NCI-H446 treated with DMSO at 0.1 percent for 48 hours (cell line): Measurements from ENCODE around the gene RSPH6A.
"Not testable (repeated sequence)": the region's sequence is repeated elsewhere in the genome, so short reads cannot be mapped to it uniquely, and the experiment has no call there.

Experiments used
- DNase-seq: peaks from one replicate; lab custom pipeline; 2025; lab: John Stamatoyannopoulos, UW

Gene RSPH6A

DNA sequence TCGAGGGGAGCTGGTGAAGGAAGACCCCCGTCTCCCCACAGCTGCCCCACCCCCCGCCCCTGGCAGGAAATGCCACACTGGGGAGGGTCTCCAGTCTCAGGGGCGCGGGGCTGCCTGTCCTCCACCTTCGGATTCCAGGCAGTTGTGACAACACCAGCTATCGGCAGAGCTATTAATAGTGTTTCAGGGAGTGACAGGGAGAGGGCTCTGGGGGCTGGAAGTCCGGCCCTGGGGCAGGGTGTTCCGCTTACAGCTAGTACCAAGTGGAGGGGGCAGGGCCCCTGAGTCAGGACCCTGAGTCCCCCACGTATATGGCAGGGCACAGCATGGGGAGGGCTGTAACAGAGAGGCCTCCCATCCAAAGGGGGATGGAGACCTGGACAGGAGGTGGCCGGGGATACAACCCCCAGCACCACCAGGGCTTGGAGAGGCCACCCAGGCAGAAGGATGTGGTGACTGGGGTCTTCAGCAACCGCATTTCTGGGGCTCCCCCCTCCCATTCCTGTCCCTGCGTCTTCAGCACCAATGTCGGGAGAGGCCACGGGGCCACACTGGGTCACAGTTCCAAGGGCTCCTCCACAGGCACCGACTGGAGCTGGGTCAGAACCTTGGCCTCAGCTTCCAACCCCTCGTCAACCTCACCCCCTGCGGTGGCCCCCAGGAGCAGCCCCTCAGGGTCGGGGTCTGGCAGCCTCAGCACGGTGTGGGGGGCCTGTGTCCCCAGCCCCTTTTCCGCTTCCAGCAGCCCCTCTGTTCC, 50.0 kb downstream of the RSPH6A start:
- no peak for DNase-seq

DNA sequence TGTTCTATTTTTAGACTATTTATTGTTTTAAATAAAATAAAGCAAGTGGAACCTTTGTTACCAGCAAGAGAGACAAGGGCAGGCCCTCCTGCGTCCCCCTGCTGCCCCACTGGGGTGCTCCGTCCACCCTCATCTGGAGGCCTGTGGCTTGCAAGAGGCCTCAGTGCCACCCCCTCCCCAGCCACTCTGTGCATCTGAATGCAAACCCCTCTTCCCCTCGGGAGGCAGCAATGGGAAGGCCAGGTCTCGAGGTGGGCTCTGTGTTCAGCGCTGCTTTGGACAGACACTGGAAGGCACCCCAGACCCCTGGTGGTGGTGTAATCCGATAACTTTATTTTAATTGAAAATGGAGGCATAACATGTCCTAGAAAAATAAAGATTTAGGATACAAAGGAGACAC, 50.6 kb downstream of the RSPH6A start:
- no peak for DNase-seq

DNA sequence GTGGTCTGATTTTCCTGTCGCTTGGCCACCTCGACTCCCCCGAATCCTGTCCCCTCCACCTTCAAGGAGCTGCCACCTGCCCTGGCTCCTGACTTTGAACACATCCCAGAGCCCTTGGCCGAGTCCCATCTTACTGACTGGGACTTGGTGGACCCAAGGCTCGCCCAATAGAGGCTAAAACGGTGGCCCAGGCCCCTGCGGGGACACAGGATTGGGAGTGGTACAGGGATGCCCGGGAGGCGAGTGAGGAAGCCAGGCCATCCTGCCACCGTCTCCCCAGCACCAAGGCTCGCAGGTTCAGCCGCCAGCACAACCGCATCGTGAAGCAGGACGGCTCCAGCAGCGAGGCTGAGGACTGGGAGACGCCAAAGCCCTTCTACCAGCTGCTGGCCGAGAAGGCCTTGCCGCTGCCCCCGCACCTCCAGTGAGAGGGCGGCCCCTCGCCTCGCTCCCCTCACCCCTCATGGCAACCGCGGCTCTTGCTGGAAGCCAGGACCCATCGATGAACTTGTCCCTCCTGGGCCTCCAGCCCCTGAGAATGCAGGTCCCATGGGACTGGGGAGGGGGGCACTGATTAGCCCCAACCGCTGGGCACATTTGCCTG, 51.3 kb downstream of the RSPH6A start:
- DNase-seq: no peak

DNA sequence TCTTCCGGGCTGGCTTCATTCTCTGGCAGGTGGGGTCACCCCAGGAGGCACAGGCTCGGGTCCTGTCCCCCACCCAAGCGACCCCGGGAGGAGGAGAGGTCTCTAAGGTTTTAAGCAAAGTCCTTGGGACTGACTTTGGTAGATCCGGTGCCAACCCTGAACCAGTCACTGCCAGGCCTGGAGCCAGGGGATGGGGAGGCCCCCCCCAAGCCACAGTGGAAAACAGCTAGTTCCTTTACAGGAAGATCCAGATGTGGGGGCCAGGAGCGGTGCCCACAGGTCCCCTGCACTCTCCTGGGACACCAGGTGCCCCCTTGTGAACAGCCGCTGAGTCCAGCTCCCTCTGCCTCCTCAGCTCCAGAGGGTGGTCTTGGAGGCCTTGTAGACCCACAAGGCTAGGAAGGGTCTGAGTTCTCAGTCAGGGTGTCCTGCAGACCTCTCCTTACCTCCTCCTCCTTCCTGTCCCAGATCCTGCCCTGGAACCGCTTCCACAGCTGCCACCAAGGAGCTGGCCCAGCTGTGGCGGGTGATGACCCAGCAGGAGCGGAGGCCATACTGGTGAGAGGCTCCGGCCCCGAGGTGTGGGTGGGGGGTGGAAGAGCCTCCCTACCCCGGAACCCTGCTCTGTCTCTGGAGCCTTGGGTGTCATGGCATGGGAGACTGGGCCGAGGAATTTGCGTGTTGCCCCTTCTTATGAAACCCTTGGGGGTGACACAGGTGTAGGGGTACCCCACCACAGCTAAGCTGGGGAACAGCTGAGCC, 52.1 kb downstream of the RSPH6A start:
- DNase-seq: no peak

- no peak for DNase-seq
These were observed 53.4 kb downstream of the RSPH6A start for GRCh38 chr19:45761714-45762113.

DNA sequence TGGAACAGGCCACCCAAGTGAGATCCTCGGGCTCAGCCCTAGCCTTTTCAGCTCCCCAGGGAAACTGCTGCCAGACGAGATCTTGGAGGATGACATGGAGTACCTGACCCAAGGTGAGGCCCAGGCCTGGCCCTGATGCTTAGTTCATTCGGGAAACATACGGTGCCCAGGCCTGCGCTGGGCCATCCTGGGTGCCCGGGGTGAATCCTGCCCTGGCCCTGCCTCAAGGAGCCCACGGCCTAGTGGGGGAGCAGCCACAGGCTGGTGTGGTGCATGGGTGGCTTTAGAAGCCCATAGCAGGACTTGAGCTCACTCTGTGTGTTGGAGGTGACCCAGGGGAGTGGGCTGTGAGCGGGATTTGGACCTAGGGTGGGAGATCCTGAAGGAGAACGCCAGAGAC, 56.2 kb downstream of the RSPH6A start:
- no peak for DNase-seq

GRCh38 chr19:45757695-45758094, 57.4 kb downstream of the RSPH6A start:
- DNase-seq: no peak

- DNase-seq: no peak
These were observed 60.8 kb downstream of the RSPH6A start for GRCh38 chr19:45754323-45754722.

DNA sequence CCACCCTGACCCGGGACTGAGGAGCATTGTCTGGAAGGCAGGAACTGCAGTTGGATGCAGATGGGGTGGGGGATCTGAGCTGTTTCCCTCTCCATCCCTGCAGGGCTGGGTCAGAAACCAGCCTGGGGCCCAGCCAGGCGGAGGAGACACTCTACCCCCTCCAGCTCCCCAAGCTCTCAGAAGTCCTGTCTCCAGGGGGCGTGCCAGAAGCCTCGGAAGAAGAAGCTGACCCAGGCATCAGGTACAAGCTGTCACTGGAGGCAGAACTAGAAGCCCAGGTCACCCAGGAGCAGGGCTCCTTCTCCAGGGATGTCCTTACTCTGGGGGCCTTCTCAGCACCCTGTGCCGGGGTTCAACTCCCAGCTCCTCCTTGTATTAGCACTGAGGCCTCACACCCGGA, 61.6 kb downstream of the RSPH6A start:
- no peak for DNase-seq

GRCh38 chr19:45752639-45753038, 62.5 kb downstream of the RSPH6A start:
- DNase-seq: no peak

DNA sequence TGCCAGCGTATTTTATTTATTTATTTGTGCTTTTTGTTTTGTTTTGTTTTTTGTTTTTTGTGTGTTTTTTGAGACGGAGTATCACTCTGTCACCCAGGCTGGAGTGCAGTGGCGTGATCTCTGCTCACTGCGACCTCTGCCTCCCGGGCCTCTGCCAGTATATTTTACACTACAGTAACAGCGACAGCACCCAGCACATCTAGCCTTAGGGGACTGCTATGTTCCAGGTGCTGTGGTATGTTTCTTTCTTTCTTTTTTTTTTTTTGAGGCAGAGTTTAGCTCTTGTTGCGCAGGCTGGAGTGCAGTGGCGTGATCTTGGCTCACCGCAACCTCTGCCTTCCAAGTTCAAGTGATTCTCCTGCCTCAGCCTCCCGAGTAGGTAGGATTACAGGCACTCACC, 63.6 kb downstream of the RSPH6A start:
- not testable (repeated sequence) for DNase-seq

GRCh38 chr19:45747513-45747912, 67.6 kb downstream of the RSPH6A start:
- DNase-seq: no peak

DNA sequence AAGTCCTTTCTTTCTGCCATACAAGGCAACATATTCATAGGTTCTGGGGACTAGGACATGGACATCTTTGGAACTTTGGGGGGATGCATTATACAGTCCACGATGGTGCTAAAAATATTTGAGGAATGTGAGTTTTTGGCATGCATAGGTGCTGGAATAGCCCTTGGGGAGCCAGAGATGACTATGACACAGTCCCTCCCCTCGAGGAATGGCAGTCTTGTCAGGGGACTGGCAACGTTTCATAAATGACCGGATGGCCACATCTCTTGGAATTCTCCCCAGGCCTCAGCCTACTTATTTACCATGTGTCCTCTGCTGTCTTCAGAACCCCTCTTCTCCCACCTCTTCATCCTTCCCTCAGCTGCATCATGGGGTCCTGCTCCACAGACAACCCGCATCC, 68.2 kb downstream of the RSPH6A start:
- no peak for DNase-seq
